Measurements from ENCODE around the gene NEK6.

Gene NEK6

DNA sequence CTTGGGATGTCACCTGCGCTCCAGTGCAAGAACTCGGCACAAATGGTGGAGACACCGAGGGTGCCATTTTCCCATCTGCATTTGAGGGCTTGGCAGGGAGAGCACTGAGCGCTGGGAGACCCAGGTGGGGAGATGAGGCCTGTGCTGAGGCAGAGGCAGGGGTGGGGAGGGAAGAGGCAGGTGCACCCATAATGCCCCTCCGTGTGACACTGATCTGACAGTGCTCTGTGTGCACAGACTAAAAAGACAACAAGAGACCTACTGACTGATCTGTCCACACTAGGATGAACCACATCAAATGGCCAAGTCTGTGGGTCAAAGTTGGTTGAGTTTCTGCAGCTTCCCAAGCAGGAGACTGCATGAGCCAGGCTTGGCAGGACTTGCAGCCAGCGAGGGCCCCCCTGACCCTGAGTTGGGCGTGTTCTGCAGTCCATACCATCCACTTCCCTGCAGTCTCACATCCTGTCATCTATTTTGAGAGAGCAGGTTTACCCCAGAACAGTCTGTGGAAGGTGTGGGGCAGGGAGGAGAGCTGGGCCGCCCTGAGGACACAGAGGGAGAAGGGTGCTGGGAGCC lies 41.9 kb downstream of the NEK6 start:
- DNase-seq: no peak

- DNase-seq: no peak
These were observed 42.6 kb downstream of the NEK6 start for GRCh38 chr9:124300312-124300711.

- no peak for DNase-seq
These were observed 45.2 kb downstream of the NEK6 start for GRCh38 chr9:124302921-124303320.

- DNase-seq: no peak
These were observed 46.0 kb downstream of the NEK6 start for GRCh38 chr9:124303762-124304161.

GRCh38 chr9:124304285-124304684 lies 46.5 kb downstream of the NEK6 start:
- no peak for DNase-seq

DNA sequence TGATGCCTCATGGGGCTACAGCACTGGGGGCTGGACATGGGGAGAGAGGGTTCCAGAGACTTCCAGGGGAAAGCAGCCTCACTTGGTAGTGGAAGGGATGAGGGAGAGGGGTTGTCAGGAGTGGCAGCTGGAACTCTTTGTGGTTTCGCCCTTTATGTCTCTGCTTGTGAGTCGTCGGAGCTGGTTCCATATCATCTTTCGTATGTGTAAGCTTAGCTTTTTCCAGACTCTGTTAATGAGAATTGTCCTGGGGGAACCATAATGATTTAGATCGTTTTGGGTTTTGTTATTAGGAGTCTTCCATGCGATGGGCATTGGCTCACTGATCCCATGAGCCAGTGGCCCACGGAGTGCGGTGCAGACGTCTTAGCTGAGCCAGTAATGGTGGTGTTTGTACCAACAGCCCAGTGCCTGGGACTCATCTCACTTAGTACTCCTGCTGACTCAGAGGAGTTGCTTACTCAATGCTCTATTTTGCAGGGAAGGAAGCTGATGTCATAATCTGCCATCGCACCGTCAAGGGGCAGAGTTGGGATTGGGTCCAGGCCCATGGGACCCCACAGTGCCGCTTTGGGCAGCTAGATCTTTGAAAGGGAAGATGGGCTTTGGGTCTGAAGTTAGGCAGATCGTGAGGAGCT lies 48.5 kb downstream of the NEK6 start:
- DNase-seq: no peak

DNA sequence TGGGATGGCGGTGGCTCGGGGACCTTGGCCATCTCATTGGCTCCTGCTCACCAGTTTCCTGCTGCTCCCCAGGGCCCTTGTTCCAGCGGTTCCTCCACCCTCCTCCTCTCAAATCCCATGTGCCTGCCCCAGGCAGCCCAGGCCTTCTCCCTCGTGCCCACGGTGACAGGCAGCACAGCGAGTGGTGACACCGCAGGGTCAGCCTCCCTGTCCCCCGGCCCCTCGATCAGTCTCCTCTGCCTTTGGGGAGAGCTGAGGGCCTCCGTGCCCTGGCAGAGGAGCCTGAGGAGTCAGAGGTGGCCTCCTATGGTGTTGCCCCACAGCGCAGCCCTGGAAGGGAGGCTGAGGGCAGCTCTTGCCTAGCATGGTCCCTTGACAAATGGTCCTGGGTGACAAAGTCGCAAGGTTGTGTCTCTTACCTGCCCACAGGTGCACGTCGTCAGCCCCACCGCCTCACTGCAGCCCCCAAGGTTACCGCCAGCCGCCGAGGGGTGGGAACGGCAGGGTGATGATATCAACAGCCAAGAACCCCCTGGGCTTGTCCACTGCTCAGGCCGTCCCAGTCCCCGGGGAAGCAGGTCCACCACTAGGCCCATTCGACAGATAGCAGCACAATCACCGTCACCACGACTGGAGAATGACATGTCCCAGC lies 49.8 kb downstream of the NEK6 start:
- no peak for DNase-seq

GRCh38 chr9:124308606-124309491 lies 51.1 kb downstream of the NEK6 start:
- no peak for DNase-seq

DNA sequence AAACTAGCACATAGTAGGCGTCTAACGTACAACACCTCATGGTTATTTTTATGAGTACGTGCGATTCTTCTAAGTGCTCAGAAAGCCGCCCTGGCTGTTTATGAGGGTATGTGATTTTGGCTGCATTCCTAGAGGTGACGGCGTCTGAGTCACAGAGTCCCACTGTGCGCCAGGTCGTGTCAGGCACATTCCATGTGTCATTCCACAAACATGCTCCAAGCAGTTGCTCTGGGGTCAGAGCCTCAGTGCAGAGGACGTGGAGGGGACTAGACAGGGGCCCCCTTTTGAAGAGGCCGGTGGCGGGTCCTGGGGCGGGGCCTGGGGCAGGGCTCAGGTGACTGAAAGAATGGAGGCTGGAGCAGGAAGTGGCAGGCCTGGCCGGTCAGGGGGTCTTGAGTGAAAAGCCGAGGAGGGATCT lies 51.9 kb downstream of the NEK6 start:
- no peak for DNase-seq

- DNase-seq: no peak
These were observed 53.5 kb downstream of the NEK6 start for GRCh38 chr9:124311283-124311682.

- no peak for DNase-seq
These were observed 54.8 kb downstream of the NEK6 start for GRCh38 chr9:124312290-124313265.

DNA sequence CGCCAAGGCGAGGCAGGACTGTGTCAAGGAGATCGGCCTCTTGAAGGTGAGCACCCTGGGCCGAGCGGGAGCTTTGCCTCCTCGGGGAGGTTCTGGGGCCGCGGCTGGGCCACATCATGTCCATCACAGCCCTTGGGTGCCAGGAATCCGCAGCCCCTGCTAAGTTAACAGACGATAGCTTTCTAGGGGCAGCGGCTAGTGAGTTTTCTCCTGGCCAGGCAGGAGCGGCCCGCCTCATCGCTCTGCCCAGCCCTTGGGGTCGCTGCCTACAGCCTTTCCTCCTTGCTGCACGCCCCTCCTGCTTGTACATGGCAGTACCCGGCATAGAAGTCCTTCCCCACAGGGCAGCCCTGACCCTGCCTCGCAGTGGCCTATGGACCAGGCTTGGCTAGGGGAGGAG lies 56.2 kb downstream of the NEK6 start:
- no peak for DNase-seq

- DNase-seq: no peak
These were observed 58.1 kb downstream of the NEK6 start for GRCh38 chr9:124315882-124316281.

- DNase-seq: peak; percentile 74
These were observed 62.6 kb downstream of the NEK6 start for GRCh38 chr9:124320062-124320973.

DNA sequence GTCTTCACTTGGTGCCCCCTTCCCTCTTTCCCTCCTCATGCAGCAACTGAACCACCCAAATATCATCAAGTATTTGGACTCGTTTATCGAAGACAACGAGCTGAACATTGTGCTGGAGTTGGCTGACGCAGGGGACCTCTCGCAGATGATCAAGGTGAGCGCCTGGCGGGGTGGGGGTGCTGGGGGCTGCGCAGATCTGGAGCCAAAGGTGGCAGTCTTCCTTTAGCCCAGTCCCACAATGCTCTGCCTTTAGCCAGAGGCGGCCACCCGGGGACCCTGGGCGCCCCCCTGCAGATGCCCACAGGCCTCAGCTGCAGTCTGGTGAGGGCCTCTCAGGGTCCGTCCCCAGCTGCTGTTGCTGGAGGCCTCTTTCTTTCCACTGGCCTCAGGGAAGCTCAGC lies 63.7 kb downstream of the NEK6 start:
- no peak for DNase-seq

GRCh38 chr9:124321935-124322334 lies 64.2 kb downstream of the NEK6 start:
- no peak for DNase-seq

- DNase-seq: no peak
These were observed 65.1 kb downstream of the NEK6 start for GRCh38 chr9:124322618-124323432.

DNA sequence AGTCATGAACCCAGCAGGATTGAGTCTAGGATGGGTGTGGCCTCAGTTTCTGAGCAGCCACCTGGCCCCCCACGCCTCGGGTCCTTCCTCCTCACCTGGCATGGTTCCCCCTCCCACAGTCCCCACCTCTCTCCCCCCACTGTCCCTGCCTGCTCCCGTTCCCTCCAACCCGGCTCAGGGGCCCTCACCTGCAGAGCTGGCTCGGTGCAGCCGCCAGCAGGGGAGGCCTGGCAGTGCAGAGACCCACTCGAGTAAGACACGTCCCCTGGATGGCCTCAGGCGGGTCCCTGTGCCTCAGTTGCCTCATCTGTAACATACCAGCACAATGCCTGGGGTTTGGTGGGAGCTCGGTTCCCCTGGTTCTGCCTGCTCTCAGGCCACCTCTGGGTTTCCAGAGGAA lies 66.2 kb downstream of the NEK6 start:
- DNase-seq: no peak

- DNase-seq: no peak
These were observed 68.1 kb downstream of the NEK6 start for GRCh38 chr9:124325816-124326215.

- DNase-seq: no peak
These were observed 68.6 kb downstream of the NEK6 start for GRCh38 chr9:124326378-124326777.
